ENCODE measurements around the gene TMEM53. TPM values are rescaled to one million over a fixed set of nuclear protein-coding genes. Genes with fewer than 3 reads are reported as not detected.
A peak's percentile ranks its signal among the peaks of the same experiment; 100 is the strongest.

The TMEM53 gene
- total RNA-seq, 1 donor from 2014 or later, result 11.8 TPM

GRCh38 chr1:44616991-44617702 lies 57.1 kb downstream of the TMEM53 start:
- ATAC-seq (no peak), DNase-seq (ENCODE audit: missing footprints) (no peak)
- intact Hi-C loops (cut with DNase I), result no loop called here

GRCh38 chr1:44616284-44616990 lies 57.8 kb downstream of the TMEM53 start:
- ATAC-seq (no peak), DNase-seq (ENCODE audit: missing footprints) (no peak)
- intact Hi-C loops (cut with DNase I), result no loop called here

- DNase-seq (ENCODE audit: missing footprints), result no peak
- ATAC-seq, result no peak
- intact Hi-C loops (cut with DNase I), result no loop called here
These were observed 60.3 kb downstream of the TMEM53 start for GRCh38 chr1:44613941-44614340.

- DNase-seq (ENCODE audit: missing footprints) (no peak), ATAC-seq (no peak)
- intact Hi-C loops (cut with DNase I), result no loop called here
These were observed 62.4 kb downstream of the TMEM53 start for GRCh38 chr1:44611866-44612265.

- DNase-seq (ENCODE audit: missing footprints), result no peak
- no peak for ATAC-seq
- intact Hi-C loops (cut with DNase I), result no loop called here
These were observed 62.9 kb downstream of the TMEM53 start for GRCh38 chr1:44611419-44611818.

- intact Hi-C loops (cut with DNase I), result no loop called here
- no peak for DNase-seq (ENCODE audit: missing footprints)
- no peak for ATAC-seq
These were observed 63.6 kb downstream of the TMEM53 start for GRCh38 chr1:44610527-44611148.

GRCh38 chr1:44609768-44610526 lies 64.3 kb downstream of the TMEM53 start:
- intact Hi-C loops (cut with DNase I), result loop anchor here (1.0 kb wide), 1 partner anchor 43 kb away; no protein-coding TSS in a partner anchor
- DNase-seq (ENCODE audit: missing footprints) (no peak), ATAC-seq (no peak)

GRCh38 chr1:44609412-44609767 lies 64.9 kb downstream of the TMEM53 start:
- intact Hi-C loops (cut with DNase I), result loop anchor here (1.0 kb wide), 1 partner anchor 44 kb away; no protein-coding TSS in a partner anchor
- peak; percentile 83 for ATAC-seq
- no peak for DNase-seq (ENCODE audit: missing footprints)

- DNase-seq (ENCODE audit: missing footprints) (no peak), ATAC-seq (no peak)
- intact Hi-C loops (cut with DNase I), result no loop called here
These were observed 66.1 kb downstream of the TMEM53 start for GRCh38 chr1:44608141-44608540.

- ATAC-seq (no peak), DNase-seq (ENCODE audit: missing footprints) (no peak)
- intact Hi-C loops (cut with DNase I), result no loop called here
These were observed 67.5 kb downstream of the TMEM53 start for GRCh38 chr1:44606701-44607281.

- intact Hi-C loops (cut with DNase I), result no loop called here
These were observed 68.2 kb downstream of the TMEM53 start for GRCh38 chr1:44605914-44606615.

GRCh38 chr1:44604157-44604955 lies 69.9 kb downstream of the TMEM53 start:
- DNase-seq (ENCODE audit: missing footprints) (no peak), ATAC-seq (no peak)
- intact Hi-C loops (cut with DNase I), result no loop called here

More at GRCh38 chr1:44605914-44606615, 68.2 kb downstream of the TMEM53 start:
- ATAC-seq (no peak), DNase-seq (ENCODE audit: missing footprints) (no peak)

GRCh38 chr1:44603718-44604117 lies 70.6 kb downstream of the TMEM53 start:
- no peak for ATAC-seq
- intact Hi-C loops (cut with DNase I), result no loop called here
- no peak for DNase-seq (ENCODE audit: missing footprints)

Other genes with a start within 250 kb of the TMEM53 start
- gene ARMH1, start 233 bp upstream of the TMEM53 start, total RNA-seq, result 0.78 TPM
- not detected for gene RNU5D-1, start 56.7 kb upstream of the TMEM53 start, total RNA-seq
- gene KIF2C, start 65.4 kb upstream of the TMEM53 start, total RNA-seq, result 0.87 TPM
- 833 TPM for gene RPS8, start 101.1 kb upstream of the TMEM53 start, total RNA-seq
- not detected for gene BEST4, start 113.7 kb upstream of the TMEM53 start, total RNA-seq
- gene PLK3, start 125.9 kb upstream of the TMEM53 start, total RNA-seq, result 6.4 TPM
- 1.0 TPM for gene DYNLT4, start 132.9 kb upstream of the TMEM53 start, total RNA-seq
- 2.8 TPM for gene BTBD19, start 134.0 kb upstream of the TMEM53 start, total RNA-seq
- 0.43 TPM for gene PTCH2, start 168.8 kb upstream of the TMEM53 start, total RNA-seq